Vagina (tissue), 2 donors: Measurements from ENCODE around the gene FGGY. TPM values are rescaled to one million over a fixed set of nuclear protein-coding genes. Genes with fewer than 3 reads are reported as not detected.

Source experiments
- DNase-seq, 2 donors: peaks; one replicate each; pipeline ENCODE4 v3.0.0-alpha.2; 2017; ENCODE audit errors: extremely low spot score in 2 of 2
- H3K27ac ChIP-seq: fragments of 200-600 bp; sonication (generic); one replicate; pipeline ENCODE4 v1.5.1; 2019
- H3K27me3 ChIP-seq: fragments of 200-600 bp; sonication (generic); one replicate; pipeline ENCODE4 v1.5.1; 2019
- H3K36me3 ChIP-seq, 2 donors: fragments of 200-600 bp; sonication (generic); one replicate each; pipeline ENCODE4 v1.5.1; 2017 to 2019
- H3K4me1 ChIP-seq: fragments of 200-600 bp; sonication (generic); one replicate; pipeline ENCODE4 v1.5.1; 2019
- H3K4me3 ChIP-seq, 2 donors: fragments of 200-600 bp; sonication (generic); 1 replicate in 1 of 2; 2 replicates in 1 of 2; pipeline ENCODE4 v1.5.1; 2016 to 2019
- H3K9me3 ChIP-seq: fragments of 200-600 bp; sonication (generic); one replicate; pipeline ENCODE4 v1.5.1; 2019
- POLR2A ChIP-seq, 2 donors: fragments of 450-650 bp; IDR thresholded peaks; one replicate each; pipeline ENCODE4 v1.6.1; 2017; ENCODE audit warnings: antibody characterized with exemption in 2 of 2, mild to moderate bottlenecking in 2 of 2, moderate library complexity in 2 of 2
- POLR2AphosphoS5 ChIP-seq, 2 donors: sonication (generic); formaldehyde crosslinking; IDR thresholded peaks; one replicate each; pipeline ENCODE4 v1.9.0; 2017; ENCODE audit warnings: antibody characterized with exemption in 2 of 2, mild to moderate bottlenecking in 2 of 2, low read depth in 1 of 2; ENCODE audit not compliant: insufficient read depth in 1 of 2
- intact Hi-C: fragments of 100-400 bp; cut with DNase I; formaldehyde crosslinking; loops from one replicate; pipeline ENCODE4 v1.15.1; 2023
- total RNA-seq: library from RNA; depleted of rRNA; stranded (reverse); fragments of >200 nt; gene quantifications from one replicate; pipeline ENCODE4 v1.2.3, GENCODE V29; 2016
- TF ChIP-seq, protein P1 (sequence below), 3 experiments: fragments of 450-650 bp in 2 of 3; fragments of 200-600 bp in 1 of 3; sonication (generic) in 1 of 3; IDR thresholded peaks; one replicate each; pipeline ENCODE4 v1.5.1; 2017 to 2019; ENCODE audit warnings: antibody characterized with exemption in 3 of 3, mild to moderate bottlenecking in 2 of 3, moderate library complexity in 2 of 3

FGGY gene
- total RNA-seq, 1 donor from 2014 or later, result 11.8 TPM

DNA sequence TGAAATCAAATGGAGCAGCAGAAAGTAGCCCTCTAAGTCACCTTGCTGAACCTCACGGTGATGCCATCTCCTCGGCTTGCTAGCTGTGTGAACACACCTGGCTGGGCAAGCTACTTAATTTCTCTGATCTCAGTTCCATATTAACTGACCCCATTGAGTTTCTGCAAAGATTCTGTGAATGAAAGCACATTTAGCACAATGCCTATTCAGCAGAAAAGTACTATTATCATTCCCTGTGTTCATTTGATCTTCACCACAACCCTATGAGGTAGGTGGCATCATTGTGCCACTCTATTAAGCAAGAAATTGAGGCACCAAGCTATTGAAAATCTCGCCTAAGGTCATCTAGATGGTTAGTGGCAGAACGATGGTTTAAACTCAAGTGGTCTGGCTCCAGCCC lies 387.8 kb downstream of the FGGY start:
- Histone ChIP-seq H3K9me3 (no peaks in the 10 kb centered on the region), H3K36me3 (no peaks in the 10 kb centered on the region), H3K27ac (no peak overlapping the region), H3K4me3 (no peak overlapping the region), H3K27me3 (no peaks in the 10 kb centered on the region), H3K4me1 (peaks cover 33% of the 10 kb centered on the region)
- intact Hi-C loops, result no loop called here
- no peak for TF ChIP-seq POLR2AphosphoS5 (IDR thresholded peaks at IDR 0.05; ENCODE audit: insufficient read depth in 1 of 2, low read depth in 1 of 2)
- TF ChIP-seq, protein P1, sequence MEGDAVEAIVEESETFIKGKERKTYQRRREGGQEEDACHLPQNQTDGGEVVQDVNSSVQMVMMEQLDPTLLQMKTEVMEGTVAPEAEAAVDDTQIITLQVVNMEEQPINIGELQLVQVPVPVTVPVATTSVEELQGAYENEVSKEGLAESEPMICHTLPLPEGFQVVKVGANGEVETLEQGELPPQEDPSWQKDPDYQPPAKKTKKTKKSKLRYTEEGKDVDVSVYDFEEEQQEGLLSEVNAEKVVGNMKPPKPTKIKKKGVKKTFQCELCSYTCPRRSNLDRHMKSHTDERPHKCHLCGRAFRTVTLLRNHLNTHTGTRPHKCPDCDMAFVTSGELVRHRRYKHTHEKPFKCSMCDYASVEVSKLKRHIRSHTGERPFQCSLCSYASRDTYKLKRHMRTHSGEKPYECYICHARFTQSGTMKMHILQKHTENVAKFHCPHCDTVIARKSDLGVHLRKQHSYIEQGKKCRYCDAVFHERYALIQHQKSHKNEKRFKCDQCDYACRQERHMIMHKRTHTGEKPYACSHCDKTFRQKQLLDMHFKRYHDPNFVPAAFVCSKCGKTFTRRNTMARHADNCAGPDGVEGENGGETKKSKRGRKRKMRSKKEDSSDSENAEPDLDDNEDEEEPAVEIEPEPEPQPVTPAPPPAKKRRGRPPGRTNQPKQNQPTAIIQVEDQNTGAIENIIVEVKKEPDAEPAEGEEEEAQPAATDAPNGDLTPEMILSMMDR (IDR thresholded peaks at IDR 0.05), result no peak
- no peak for TF ChIP-seq POLR2A (IDR thresholded peaks at IDR 0.05)
- no peak for DNase-seq

DNA sequence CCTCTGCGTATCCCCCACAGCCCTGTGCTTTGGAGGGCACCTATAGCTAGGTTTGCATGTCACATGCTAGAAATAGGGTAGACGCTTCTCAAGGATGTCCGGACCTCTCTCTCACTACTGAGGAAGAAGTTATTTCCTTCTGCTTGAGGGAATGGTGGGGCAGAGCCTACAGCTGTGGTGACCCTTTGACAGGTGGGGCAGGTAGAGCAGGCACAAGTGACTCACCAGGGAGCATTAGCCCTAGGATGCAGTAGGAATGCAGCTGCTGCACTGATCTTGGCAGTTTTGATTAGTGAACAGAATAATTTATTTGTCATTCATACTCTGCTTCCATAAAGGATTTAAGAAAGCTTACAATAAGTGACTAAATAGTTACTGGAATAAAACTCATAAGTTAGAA lies 388.2 kb downstream of the FGGY start:
- no peak for DNase-seq
- no peak for TF ChIP-seq POLR2AphosphoS5 (IDR thresholded peaks at IDR 0.05; ENCODE audit: insufficient read depth in 1 of 2, low read depth in 1 of 2)
- TF ChIP-seq POLR2A (IDR thresholded peaks at IDR 0.05), result no peak
- TF ChIP-seq, protein P1 (IDR thresholded peaks at IDR 0.05), result no peak
- peaks cover 37% of the 10 kb centered on the region for H3K4me1 ChIP-seq

DNA sequence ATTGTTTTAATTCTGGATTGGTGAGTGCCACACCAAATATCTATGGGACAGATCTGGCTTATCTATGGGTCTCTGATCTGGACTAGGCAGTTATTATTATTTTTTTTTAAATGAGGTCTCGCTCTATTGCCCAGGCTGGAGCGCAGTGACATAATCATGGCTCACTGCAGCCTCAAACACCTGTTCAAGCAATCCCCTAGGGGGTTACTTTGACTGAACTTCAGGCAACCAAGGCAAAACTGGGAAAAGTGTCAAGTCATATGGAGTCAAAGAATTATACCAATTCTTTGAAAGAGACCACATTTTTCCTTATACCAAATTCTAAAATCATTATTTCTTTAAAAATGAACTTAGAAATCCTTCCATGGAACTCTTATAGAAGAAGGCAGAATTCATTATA lies 388.8 kb downstream of the FGGY start:
- H3K4me3 ChIP-seq, result no peak overlapping the region
- peak overlapping the region; percentile 65 for H3K27ac ChIP-seq
- intact Hi-C loops, result no loop called here
- H3K36me3 ChIP-seq, result no peaks in the 10 kb centered on the region
- TF ChIP-seq POLR2A (IDR thresholded peaks at IDR 0.05) (no peak), POLR2AphosphoS5 (IDR thresholded peaks at IDR 0.05; ENCODE audit: insufficient read depth in 1 of 2, low read depth in 1 of 2) (no peak)
- TF ChIP-seq, protein P1 (IDR thresholded peaks at IDR 0.05), result no peak
- peaks cover 43% of the 10 kb centered on the region for H3K4me1 ChIP-seq
- no peak for DNase-seq
- H3K9me3 ChIP-seq, result no peaks in the 10 kb centered on the region
- no peaks in the 10 kb centered on the region for H3K27me3 ChIP-seq

More for the DNA sequence above, 388.2 kb downstream of the FGGY start:
- no peaks in the 10 kb centered on the region for H3K27me3 ChIP-seq
- no peaks in the 10 kb centered on the region for H3K36me3 ChIP-seq
- no peaks in the 10 kb centered on the region for H3K9me3 ChIP-seq
- no peak overlapping the region for H3K27ac ChIP-seq
- intact Hi-C loops, result no loop called here
- no peak overlapping the region for H3K4me3 ChIP-seq

DNA sequence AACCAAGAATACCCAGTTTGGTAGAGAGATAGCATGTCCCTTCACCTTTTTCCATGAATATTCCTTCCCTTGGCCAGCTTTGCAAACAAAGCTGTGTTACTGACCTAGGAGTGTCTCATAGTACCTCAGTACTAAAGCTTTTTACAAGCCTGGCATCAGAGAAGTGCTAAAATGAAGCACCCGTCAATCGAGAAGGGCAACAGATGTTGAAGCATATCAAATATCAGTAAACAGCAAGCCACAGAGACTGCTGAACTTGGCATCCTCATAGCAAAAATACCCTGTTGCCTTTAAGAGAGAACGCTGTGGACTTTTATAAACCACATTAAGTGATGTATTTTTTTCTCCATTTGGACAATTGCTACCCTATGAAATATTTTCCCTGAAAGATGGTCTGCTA lies 389.3 kb downstream of the FGGY start:
- H3K9me3 ChIP-seq, result no peaks in the 10 kb centered on the region
- no peak overlapping the region for H3K4me3 ChIP-seq
- TF ChIP-seq, protein P1 (IDR thresholded peaks at IDR 0.05), result no peak
- TF ChIP-seq POLR2AphosphoS5 (IDR thresholded peaks at IDR 0.05; ENCODE audit: insufficient read depth in 1 of 2, low read depth in 1 of 2) (no peak), POLR2A (IDR thresholded peaks at IDR 0.05) (no peak)
- no peaks in the 10 kb centered on the region for H3K27me3 ChIP-seq
- peaks cover 45% of the 10 kb centered on the region for H3K4me1 ChIP-seq
- H3K36me3 ChIP-seq, result no peaks in the 10 kb centered on the region
- intact Hi-C loops, result no loop called here
- H3K27ac ChIP-seq, result peak overlapping the region; percentile 65
- no peak for DNase-seq

DNA sequence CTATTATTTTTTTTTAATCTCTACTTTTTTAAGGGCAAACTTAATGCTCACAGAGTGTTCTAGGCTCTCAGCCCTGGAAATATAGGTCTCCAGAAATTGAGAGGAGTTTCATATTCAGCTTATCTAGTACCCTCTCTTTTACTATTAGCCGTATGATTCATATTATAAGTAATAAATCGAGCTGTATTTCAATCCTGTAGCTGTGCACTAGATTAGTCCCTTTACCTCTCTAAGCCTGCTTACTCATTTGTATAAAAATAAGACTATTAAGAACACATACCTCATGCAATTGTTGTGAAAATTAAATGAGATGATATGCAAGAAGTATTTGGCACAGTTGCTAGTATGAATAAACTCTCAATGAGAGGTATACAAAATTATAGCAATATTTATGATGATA lies 389.7 kb downstream of the FGGY start:
- H3K36me3 ChIP-seq, result no peaks in the 10 kb centered on the region
- intact Hi-C loops, result no loop called here
- peaks cover 45% of the 10 kb centered on the region for H3K4me1 ChIP-seq
- H3K4me3 ChIP-seq, result no peak overlapping the region
- TF ChIP-seq POLR2A (IDR thresholded peaks at IDR 0.05) (no peak), POLR2AphosphoS5 (IDR thresholded peaks at IDR 0.05; ENCODE audit: insufficient read depth in 1 of 2, low read depth in 1 of 2) (no peak)
- TF ChIP-seq, protein P1 (IDR thresholded peaks at IDR 0.05), result no peak
- H3K9me3 ChIP-seq, result no peaks in the 10 kb centered on the region
- peak overlapping the region; percentile 65 for H3K27ac ChIP-seq
- no peak for DNase-seq
- no peaks in the 10 kb centered on the region for H3K27me3 ChIP-seq
